ENCODE results near the gene GNLY.
"Not testable (repeated sequence)": the region's sequence is repeated elsewhere in the genome, so short reads cannot be mapped to it uniquely, and the experiment has no call there.

Gene GNLY

DNA sequence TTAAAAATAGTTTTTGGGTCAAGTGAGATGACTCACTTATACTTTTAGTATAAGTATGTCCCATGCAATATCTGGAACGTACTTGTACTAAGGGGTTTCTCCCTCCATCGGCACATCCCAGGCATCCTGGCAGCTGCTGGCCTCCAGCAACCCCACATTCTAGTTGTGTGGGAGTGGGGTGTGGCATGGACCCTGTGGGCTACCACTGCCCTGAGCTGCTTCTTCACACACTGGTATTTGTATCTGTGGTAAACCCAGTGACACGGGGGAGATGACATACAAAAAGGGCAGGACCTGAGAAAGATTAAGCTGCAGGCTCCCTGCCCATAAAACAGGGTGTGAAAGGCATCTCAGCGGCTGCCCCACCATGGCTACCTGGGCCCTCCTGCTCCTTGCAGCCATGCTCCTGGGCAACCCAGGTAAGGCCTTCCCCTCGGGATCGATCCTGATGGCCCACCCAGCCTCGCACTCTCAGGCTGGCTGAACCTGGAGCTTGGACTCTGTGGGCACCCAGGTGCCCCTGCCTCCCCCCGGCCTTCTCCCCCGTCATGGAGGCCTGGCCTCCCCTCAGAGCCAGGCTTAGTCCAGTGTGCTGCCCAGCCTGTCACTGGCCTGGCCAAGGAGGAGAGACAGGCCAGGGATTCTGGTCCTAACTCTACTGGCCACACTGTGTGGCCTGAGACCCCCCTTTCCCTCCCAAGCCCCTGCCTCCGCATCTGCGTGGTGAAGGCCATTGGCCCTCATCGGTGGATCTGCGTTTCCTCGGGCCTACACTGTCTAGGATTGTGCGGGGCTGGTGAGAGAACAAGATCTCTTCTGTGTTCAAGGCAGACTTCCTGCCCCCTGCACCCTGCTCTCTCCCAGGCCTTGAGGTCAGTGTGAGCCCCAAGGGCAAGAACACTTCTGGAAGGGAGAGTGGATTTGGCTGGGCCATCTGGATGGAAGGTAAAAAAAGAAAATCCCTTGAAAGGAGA lies at the start of gene GNLY:
Gene GNLY (plus strand): TSS at position 307 of the 974 bp plus-strand sequence. CDS start 61 bp downstream, at position 368.
- no peak for DNase-seq (ENCODE audit: low spot score in 2 of 2)
- Histone ChIP-seq H3K9me3 (no peaks in the 10 kb centered on the region), H3K4me3 (no peak within 1 kb of the TSS), H3K36me3 (replicated peaks) (no peaks in the 10 kb centered on the region), H3K27me3 (ENCODE audit: low read depth) (no peaks in the 10 kb centered on the region), H3K4me1 (no peaks in the 10 kb centered on the region)
- in situ Hi-C loops (cut with MboI; ENCODE audit: low sequenced_read_pairs) = no loop called here

GRCh38 chr2:85644909-85645308 lies 49.2 kb upstream of the GNLY start:
- H3K4me3 ChIP-seq = no peak overlapping the region
- no peaks in the 10 kb centered on the region for H3K4me1 ChIP-seq
- no peaks in the 10 kb centered on the region for H3K9me3 ChIP-seq
- in situ Hi-C loops (cut with MboI; ENCODE audit: low sequenced_read_pairs) = no loop called here
- DNase-seq (ENCODE audit: low spot score in 2 of 2) = no peak
- H3K36me3 ChIP-seq (replicated peaks) = peaks cover 93% of the 10 kb centered on the region
- H3K27me3 ChIP-seq (ENCODE audit: low read depth) = no peaks in the 10 kb centered on the region

- H3K36me3 ChIP-seq (replicated peaks) = peaks cover 94% of the 10 kb centered on the region
- H3K4me1 ChIP-seq = no peaks in the 10 kb centered on the region
- in situ Hi-C loops (cut with MboI; ENCODE audit: low sequenced_read_pairs) = no loop called here
- no peaks in the 10 kb centered on the region for H3K27me3 ChIP-seq (ENCODE audit: low read depth)
- no peak overlapping the region for H3K4me3 ChIP-seq
- H3K9me3 ChIP-seq = no peaks in the 10 kb centered on the region
- DNase-seq (ENCODE audit: low spot score in 2 of 2) = no peak
Observed at GRCh38 chr2:85646166-85646565, 48.0 kb upstream of the GNLY start.

DNA sequence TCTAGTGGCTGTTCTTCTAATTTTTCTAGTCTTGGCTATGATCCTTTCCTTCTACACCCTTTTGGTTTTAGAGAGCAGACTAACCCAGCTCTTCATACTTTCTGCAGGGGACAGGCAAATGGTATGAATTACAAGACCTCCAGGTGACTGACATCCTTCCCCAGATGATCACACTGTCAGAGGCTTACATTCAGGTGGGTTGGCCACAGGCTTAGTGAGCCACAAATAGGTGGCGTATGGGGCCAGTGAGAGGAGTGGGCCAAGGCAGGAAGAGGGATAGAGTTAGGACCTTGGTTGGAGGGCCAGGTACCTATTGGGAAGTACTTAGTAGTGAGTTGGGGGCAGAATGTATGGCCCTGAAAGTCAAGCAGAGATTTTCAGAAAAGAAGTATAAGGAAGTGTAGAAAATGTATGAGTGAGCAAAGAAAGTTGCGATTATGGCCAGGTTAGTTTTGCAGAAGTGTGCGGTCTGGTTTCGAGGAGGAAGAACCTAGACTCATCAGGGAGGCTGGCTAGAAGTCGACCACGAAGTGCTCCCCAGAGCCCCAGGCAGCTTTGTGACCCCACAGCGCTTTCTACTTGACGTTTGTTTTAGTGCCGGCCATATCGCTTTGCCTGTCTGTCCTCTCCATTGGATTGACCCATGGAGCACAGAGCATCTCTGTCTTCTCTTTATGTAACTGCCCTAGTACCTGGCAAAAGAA lies 46.2 kb upstream of the GNLY start:
- H3K36me3 ChIP-seq (replicated peaks) = peaks cover 88% of the 10 kb centered on the region
- H3K27me3 ChIP-seq (ENCODE audit: low read depth) = no peaks in the 10 kb centered on the region
- in situ Hi-C loops (cut with MboI; ENCODE audit: low sequenced_read_pairs) = no loop called here
- no peaks in the 10 kb centered on the region for H3K4me1 ChIP-seq
- no peak overlapping the region for H3K4me3 ChIP-seq
- H3K9me3 ChIP-seq = no peaks in the 10 kb centered on the region
- DNase-seq (ENCODE audit: low spot score in 2 of 2) = no peak

- peak in 1 of 2 experiments; percentile 48 for DNase-seq (ENCODE audit: low spot score in 2 of 2)
- H3K36me3 ChIP-seq (replicated peaks) = peaks cover 88% of the 10 kb centered on the region
- no peaks in the 10 kb centered on the region for H3K4me1 ChIP-seq
- in situ Hi-C loops (cut with MboI; ENCODE audit: low sequenced_read_pairs) = no loop called here
- no peaks in the 10 kb centered on the region for H3K9me3 ChIP-seq
- H3K27me3 ChIP-seq (ENCODE audit: low read depth) = no peaks in the 10 kb centered on the region
- no peak overlapping the region for H3K4me3 ChIP-seq
Observed at GRCh38 chr2:85648619-85649018, 45.5 kb upstream of the GNLY start.

DNA sequence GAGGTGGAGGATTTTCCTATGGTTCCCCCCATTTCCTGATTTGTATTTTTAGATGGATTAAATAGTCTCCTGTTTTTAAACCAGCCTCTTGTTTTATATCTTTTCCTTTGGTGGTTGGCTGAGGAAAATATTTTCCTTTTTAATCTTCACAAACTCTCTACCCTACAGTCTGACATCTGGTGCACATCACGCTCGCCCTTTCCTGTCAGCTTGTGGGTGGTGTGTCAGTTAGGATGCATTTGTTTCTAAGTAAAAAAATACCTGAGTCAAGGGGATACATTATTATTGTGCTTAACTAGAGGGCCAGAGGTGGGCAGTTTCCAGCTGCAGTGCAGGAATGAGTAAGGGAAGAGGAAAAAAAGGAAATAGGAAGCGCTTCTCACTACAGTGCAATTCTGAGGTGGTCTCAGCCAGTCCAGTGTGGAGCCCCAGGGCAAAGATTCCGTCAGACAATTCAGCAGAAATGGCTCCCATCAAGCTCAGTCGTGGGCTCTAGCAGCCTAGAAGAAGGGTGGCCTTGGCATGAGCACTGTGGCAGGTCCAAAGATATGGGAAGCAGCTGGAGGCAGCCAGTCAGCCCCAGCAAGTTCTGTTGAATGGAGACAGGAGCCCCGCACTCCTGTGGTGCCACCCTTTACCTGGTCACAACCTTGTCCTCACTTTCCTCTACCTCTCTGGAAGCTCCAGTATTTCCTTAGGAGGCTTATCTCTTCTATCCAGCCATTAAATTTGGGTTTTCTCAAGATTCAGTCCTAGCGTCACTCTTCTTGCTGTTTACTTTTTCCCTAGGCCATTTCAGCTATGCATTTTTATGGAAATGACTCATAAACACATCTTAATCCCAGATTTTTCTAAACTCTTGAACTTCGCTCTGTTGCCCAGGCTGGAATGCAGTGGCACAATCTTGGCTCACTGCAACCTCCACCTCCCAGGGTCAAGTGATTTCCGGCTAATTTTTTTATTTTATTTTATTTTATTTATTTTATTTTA lies 44.7 kb upstream of the GNLY start:
- in situ Hi-C loops (cut with MboI; ENCODE audit: low sequenced_read_pairs) = no loop called here
- Histone ChIP-seq H3K4me1 (peaks cover 2% of the 10 kb centered on the region; the same call in 1 of the 2 replicates), H3K4me3 (no peak overlapping the region), H3K27me3 (ENCODE audit: low read depth) (no peaks in the 10 kb centered on the region), H3K36me3 (replicated peaks) (peaks cover 80% of the 10 kb centered on the region), H3K9me3 (no peaks in the 10 kb centered on the region)
- DNase-seq (ENCODE audit: low spot score in 2 of 2) = no peak

- in situ Hi-C loops (cut with MboI; ENCODE audit: low sequenced_read_pairs) = no loop called here
- H3K36me3 ChIP-seq (replicated peaks) = peaks cover 71% of the 10 kb centered on the region
Observed at GRCh38 chr2:85650456-85650855, 43.7 kb upstream of the GNLY start.

DNA sequence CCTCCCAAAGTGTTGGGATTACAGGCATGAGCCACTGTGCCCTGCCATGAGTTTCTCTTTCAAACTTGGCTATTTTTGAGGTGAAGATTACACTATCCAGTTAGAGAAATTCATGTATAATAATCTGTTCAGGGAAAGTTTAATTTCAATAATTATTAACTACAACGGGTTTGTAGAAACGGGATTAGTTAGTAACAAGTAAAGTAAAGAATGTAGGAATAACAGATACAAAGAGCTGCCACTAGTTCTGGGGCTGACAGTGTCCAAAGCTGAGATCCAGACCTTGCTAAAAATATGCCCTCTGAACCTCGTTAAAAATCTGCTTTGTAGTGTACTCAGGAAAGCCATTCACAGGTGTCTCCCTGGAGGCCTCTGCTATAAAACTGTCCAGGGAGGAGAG lies 43.1 kb upstream of the GNLY start:
- in situ Hi-C loops (cut with MboI; ENCODE audit: low sequenced_read_pairs) = no loop called here
- Histone ChIP-seq H3K9me3 (no peaks in the 10 kb centered on the region), H3K27me3 (ENCODE audit: low read depth) (no peaks in the 10 kb centered on the region), H3K36me3 (replicated peaks) (peaks cover 64% of the 10 kb centered on the region), H3K4me3 (no peak overlapping the region), H3K4me1 (peaks cover 2% of the 10 kb centered on the region; the same call in 1 of the 2 replicates)
- DNase-seq (ENCODE audit: low spot score in 2 of 2) = no peak

More at GRCh38 chr2:85650456-85650855, 43.7 kb upstream of the GNLY start:
- Histone ChIP-seq H3K27me3 (ENCODE audit: low read depth) (no peaks in the 10 kb centered on the region), H3K4me1 (peaks cover 2% of the 10 kb centered on the region; the same call in 1 of the 2 replicates), H3K4me3 (no peak overlapping the region), H3K9me3 (no peaks in the 10 kb centered on the region)
- no peak for DNase-seq (ENCODE audit: low spot score in 2 of 2)

DNA sequence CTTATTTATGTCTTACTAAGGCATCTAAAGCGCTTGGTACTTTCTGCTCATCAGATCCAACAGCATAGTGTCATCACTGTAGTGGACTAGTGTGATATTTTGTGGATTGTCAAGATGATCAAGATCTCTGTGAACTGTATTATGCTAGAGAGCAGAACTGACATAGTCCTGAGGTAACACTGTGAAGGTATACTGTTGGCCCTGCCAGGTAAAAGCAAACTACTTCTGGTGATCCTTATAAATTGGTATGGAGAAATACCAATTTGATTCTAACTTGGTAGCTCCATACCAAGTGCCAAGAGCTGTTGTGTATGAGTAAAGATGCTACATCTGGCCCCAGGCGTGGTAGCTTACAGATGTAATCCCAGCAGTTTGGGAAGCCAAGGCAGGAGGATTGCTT lies 42.1 kb upstream of the GNLY start:
- H3K36me3 ChIP-seq (replicated peaks) = peaks cover 60% of the 10 kb centered on the region
- H3K9me3 ChIP-seq = no peaks in the 10 kb centered on the region
- no peaks in the 10 kb centered on the region for H3K27me3 ChIP-seq (ENCODE audit: low read depth)
- H3K4me3 ChIP-seq = no peak overlapping the region
- in situ Hi-C loops (cut with MboI; ENCODE audit: low sequenced_read_pairs) = no loop called here
- H3K4me1 ChIP-seq = peaks cover 2% of the 10 kb centered on the region; the same call in 1 of the 2 replicates
- DNase-seq (ENCODE audit: low spot score in 2 of 2) = no peak

DNA sequence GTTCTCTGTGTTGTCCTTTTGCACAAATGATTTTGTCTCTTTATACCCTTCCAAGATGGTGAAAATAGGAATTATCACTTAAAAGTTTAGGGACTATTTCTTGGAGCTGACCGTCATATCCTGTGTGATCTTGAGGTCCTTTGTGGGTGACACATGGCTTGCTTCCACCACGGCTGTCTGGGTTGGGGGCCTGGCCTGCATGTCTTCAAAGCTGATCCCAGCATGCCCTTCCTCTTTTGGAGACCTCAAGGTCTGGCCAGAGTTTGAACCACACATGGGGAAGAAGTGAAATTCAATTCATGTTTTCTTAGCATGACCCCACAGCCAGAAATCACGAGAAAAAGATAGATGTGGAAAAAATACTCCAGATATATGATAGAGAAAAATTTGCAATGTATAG lies 40.2 kb upstream of the GNLY start:
- in situ Hi-C loops (cut with MboI; ENCODE audit: low sequenced_read_pairs) = no loop called here
- no peaks in the 10 kb centered on the region for H3K27me3 ChIP-seq (ENCODE audit: low read depth)
- H3K4me3 ChIP-seq = no peak overlapping the region
- no peak for DNase-seq (ENCODE audit: low spot score in 2 of 2)
- H3K4me1 ChIP-seq = peaks cover 2% of the 10 kb centered on the region; the same call in 1 of the 2 replicates
- H3K9me3 ChIP-seq = no peaks in the 10 kb centered on the region
- H3K36me3 ChIP-seq (replicated peaks) = peaks cover 42% of the 10 kb centered on the region

GRCh38 chr2:85655961-85656417 lies 38.2 kb upstream of the GNLY start:
- DNase-seq (ENCODE audit: low spot score in 2 of 2) = no peak
- in situ Hi-C loops (cut with MboI; ENCODE audit: low sequenced_read_pairs) = no loop called here
- peaks cover 24% of the 10 kb centered on the region for H3K36me3 ChIP-seq (replicated peaks)

DNA sequence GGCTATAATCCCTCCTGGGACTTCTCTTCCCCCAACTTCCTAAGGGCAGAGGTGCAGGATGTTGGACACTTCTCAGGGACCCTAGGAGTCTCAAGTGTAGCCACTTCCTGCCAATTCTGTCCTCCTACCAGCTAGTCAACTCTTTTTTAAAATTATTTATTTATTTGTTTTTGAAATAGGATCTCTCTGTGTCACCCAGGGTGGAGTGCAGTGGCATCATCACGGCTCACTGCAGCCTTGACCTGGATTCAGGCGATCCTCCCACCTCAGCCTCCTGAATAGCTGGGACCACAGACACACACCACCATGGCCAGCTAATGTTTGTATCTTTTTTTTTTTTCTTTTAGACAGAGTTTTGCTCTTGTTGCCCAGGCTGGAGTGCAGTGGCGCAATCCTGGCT lies 37.7 kb upstream of the GNLY start:
- Histone ChIP-seq H3K27me3 (ENCODE audit: low read depth) (no peaks in the 10 kb centered on the region), H3K4me3 (no peak overlapping the region), H3K36me3 (replicated peaks) (peaks cover 20% of the 10 kb centered on the region), H3K9me3 (no peaks in the 10 kb centered on the region), H3K4me1 (peaks cover 2% of the 10 kb centered on the region; the same call in 1 of the 2 replicates)
- no peak for DNase-seq (ENCODE audit: low spot score in 2 of 2)
- in situ Hi-C loops (cut with MboI; ENCODE audit: low sequenced_read_pairs) = no loop called here

More at GRCh38 chr2:85655961-85656417, 38.2 kb upstream of the GNLY start:
- H3K9me3 ChIP-seq = no peaks in the 10 kb centered on the region
- H3K4me3 ChIP-seq = no peak overlapping the region
- H3K27me3 ChIP-seq (ENCODE audit: low read depth) = no peaks in the 10 kb centered on the region
- peaks cover 2% of the 10 kb centered on the region; the same call in 1 of the 2 replicates for H3K4me1 ChIP-seq

- H3K9me3 ChIP-seq; in situ Hi-C loops (cut with MboI; ENCODE audit: low sequenced_read_pairs); H3K4me1 ChIP-seq; H3K4me3 ChIP-seq; DNase-seq (ENCODE audit: low spot score in 2 of 2); H3K27me3 ChIP-seq (ENCODE audit: low read depth): not testable (repeated sequence)
- H3K36me3 ChIP-seq (replicated peaks) = peaks cover 12% of the 10 kb centered on the region
Observed at GRCh38 chr2:85657399-85657798, 36.8 kb upstream of the GNLY start.

All from HAP-1 (cell line).